ENCODE measurements around the gene TCF12. TPM values are rescaled to one million over a fixed set of nuclear protein-coding genes. Genes with fewer than 3 reads are reported as not detected.

Gene TCF12
- total RNA-seq, 1 experiment from 2014 or later: 102 TPM

GRCh38 chr15:57089815-57090495 is 171.5 kb downstream of the TCF12 start:
- no peaks in the 10 kb centered on the region for H3K27me3 ChIP-seq (ENCODE audit: control insufficient read depth, insufficient read depth, low read length)
- ChIA-PET POLR2A (no interaction called here), CTCF (no interaction called here)
- BruUV-seq (replicated peaks): no TSS peak
- H3K36me3 ChIP-seq (ENCODE audit: control insufficient read depth, insufficient read depth, low read length): no peaks in the 10 kb centered on the region; the same call in 1 of the 2 replicates
- H3K4me3 ChIP-seq (ENCODE audit: low read depth in 2 of 2, low read length in 2 of 2): no peak overlapping the region
- no peak for DNase-seq (ENCODE audit: low read depth, low spot score)
- in situ Hi-C loops (cut with HindIII; ENCODE audit: low pct_unique_long_range_greater_than_20kb, low sequenced_read_pairs) (no loop called here), intact Hi-C loops (cut with micrococcal nuclease; ENCODE audit: unreplicated experiment) (no loop called here)
- ATAC-seq: no peak
- no peaks in the 10 kb centered on the region for H3K9me3 ChIP-seq (ENCODE audit: control insufficient read depth, insufficient read depth, low read depth, low read length)
- TF ChIP-seq REST (IDR thresholded peaks at IDR 0.05; ENCODE audit: insufficient read depth in 1 of 2, low read depth in 2 of 2, low read length in 1 of 2) (no peak), TCF7L2 (IDR thresholded peaks at IDR 0.05; ENCODE audit: low read depth, low read length) (no peak), CTCF (IDR thresholded peaks at IDR 0.05) (no peak), POLR2AphosphoS5 (IDR thresholded peaks at IDR 0.05; ENCODE audit: low read depth, low read length) (no peak), SIN3A (IDR thresholded peaks at IDR 0.05; ENCODE audit: borderline replicate concordance, insufficient read depth, low read depth, low read length) (no peak)
- no peak overlapping the region for H3K27ac ChIP-seq (ENCODE audit: low read length)
- no peaks in the 10 kb centered on the region for H3K4me1 ChIP-seq (ENCODE audit: control insufficient read depth, insufficient read depth, low read length)

GRCh38 chr15:57090496-57090859 is 172.0 kb downstream of the TCF12 start:
- in situ Hi-C loops (cut with HindIII; ENCODE audit: low pct_unique_long_range_greater_than_20kb, low sequenced_read_pairs) (no loop called here), intact Hi-C loops (cut with micrococcal nuclease; ENCODE audit: unreplicated experiment) (no loop called here)
- H3K4me3 ChIP-seq (ENCODE audit: low read depth in 2 of 2, low read length in 2 of 2): no peak overlapping the region
- BruUV-seq (replicated peaks): no TSS peak
- no peaks in the 10 kb centered on the region for H3K9me3 ChIP-seq (ENCODE audit: control insufficient read depth, insufficient read depth, low read depth, low read length)
- no peaks in the 10 kb centered on the region for H3K4me1 ChIP-seq (ENCODE audit: control insufficient read depth, insufficient read depth, low read length)
- POLR2A ChIA-PET: no interaction called here
- H3K27me3 ChIP-seq (ENCODE audit: control insufficient read depth, insufficient read depth, low read length): no peaks in the 10 kb centered on the region
- no peak for TF ChIP-seq SIN3A (IDR thresholded peaks at IDR 0.05; ENCODE audit: borderline replicate concordance, insufficient read depth, low read depth, low read length)
- TF ChIP-seq TCF7L2 (IDR thresholded peaks at IDR 0.05; ENCODE audit: low read depth, low read length): no peak
- no peak for TF ChIP-seq CTCF (IDR thresholded peaks at IDR 0.05)
- no peak for TF ChIP-seq REST (IDR thresholded peaks at IDR 0.05; ENCODE audit: insufficient read depth in 1 of 2, low read depth in 2 of 2, low read length in 1 of 2)
- no peak for TF ChIP-seq POLR2AphosphoS5 (IDR thresholded peaks at IDR 0.05; ENCODE audit: low read depth, low read length)
- no peak overlapping the region for H3K27ac ChIP-seq (ENCODE audit: low read length)
- ATAC-seq (no peak), DNase-seq (ENCODE audit: low read depth, low spot score) (no peak)
- CTCF ChIA-PET: no interaction called here
- no peaks in the 10 kb centered on the region; the same call in 1 of the 2 replicates for H3K36me3 ChIP-seq (ENCODE audit: control insufficient read depth, insufficient read depth, low read length)
